ENCODE data around the gene PI4KA. TPM values are rescaled to one million over a fixed set of nuclear protein-coding genes. Genes with fewer than 3 reads are reported as not detected.

Gene PI4KA
- total and polyA plus RNA-seq, 2 experiments from 2014 or later, result 17.1 to 38.1 TPM

DNA sequence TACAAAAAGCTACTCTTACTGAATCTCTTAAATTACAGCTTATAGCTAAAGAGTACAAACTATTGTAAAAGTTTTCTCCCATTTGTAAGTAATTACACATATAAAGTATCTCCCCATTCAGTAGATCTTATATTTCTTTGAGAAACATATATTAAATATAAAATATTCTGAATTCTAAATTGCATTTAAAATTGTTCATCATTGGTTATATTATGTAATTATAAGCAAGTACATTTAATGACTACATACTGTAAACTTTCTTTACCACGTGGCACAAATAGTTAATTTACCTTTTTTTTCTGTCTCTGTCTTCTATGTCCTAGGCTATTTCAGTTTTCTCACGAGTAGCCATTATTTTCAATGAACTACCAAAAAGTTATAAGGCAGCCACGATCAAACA, 185.9 kb downstream of the PI4KA start:
- no peaks in the 10 kb centered on the region for H3K4me1 ChIP-seq (ENCODE audit: insufficient read depth)
- 0 out of 3 replicates have a peak, but pooled peaks cover under 1% of the 10 kb centered on the region for H3K9me3 Mint-ChIP-seq
- no peaks in the 10 kb centered on the region for H4K20me1 ChIP-seq (replicated peaks; ENCODE audit: insufficient read depth)
- H3K4me3 ChIP-seq, result no peak overlapping the region
- H3K36me3 ChIP-seq (ENCODE audit: insufficient read depth), result no peaks in the 10 kb centered on the region
- no peaks in the 10 kb centered on the region for H3K79me2 ChIP-seq (replicated peaks; ENCODE audit: insufficient read depth)
- no peak for TF ChIP-seq STAT1 (IDR thresholded peaks at IDR 0.05; ENCODE audit: unreplicated experiment)
- TF ChIP-seq, protein P1, sequence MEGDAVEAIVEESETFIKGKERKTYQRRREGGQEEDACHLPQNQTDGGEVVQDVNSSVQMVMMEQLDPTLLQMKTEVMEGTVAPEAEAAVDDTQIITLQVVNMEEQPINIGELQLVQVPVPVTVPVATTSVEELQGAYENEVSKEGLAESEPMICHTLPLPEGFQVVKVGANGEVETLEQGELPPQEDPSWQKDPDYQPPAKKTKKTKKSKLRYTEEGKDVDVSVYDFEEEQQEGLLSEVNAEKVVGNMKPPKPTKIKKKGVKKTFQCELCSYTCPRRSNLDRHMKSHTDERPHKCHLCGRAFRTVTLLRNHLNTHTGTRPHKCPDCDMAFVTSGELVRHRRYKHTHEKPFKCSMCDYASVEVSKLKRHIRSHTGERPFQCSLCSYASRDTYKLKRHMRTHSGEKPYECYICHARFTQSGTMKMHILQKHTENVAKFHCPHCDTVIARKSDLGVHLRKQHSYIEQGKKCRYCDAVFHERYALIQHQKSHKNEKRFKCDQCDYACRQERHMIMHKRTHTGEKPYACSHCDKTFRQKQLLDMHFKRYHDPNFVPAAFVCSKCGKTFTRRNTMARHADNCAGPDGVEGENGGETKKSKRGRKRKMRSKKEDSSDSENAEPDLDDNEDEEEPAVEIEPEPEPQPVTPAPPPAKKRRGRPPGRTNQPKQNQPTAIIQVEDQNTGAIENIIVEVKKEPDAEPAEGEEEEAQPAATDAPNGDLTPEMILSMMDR (conservative IDR thresholded peaks at IDR 0.05; ENCODE audit: low read depth in 2 of 2), result no peak
- TF ChIP-seq, protein P2, sequence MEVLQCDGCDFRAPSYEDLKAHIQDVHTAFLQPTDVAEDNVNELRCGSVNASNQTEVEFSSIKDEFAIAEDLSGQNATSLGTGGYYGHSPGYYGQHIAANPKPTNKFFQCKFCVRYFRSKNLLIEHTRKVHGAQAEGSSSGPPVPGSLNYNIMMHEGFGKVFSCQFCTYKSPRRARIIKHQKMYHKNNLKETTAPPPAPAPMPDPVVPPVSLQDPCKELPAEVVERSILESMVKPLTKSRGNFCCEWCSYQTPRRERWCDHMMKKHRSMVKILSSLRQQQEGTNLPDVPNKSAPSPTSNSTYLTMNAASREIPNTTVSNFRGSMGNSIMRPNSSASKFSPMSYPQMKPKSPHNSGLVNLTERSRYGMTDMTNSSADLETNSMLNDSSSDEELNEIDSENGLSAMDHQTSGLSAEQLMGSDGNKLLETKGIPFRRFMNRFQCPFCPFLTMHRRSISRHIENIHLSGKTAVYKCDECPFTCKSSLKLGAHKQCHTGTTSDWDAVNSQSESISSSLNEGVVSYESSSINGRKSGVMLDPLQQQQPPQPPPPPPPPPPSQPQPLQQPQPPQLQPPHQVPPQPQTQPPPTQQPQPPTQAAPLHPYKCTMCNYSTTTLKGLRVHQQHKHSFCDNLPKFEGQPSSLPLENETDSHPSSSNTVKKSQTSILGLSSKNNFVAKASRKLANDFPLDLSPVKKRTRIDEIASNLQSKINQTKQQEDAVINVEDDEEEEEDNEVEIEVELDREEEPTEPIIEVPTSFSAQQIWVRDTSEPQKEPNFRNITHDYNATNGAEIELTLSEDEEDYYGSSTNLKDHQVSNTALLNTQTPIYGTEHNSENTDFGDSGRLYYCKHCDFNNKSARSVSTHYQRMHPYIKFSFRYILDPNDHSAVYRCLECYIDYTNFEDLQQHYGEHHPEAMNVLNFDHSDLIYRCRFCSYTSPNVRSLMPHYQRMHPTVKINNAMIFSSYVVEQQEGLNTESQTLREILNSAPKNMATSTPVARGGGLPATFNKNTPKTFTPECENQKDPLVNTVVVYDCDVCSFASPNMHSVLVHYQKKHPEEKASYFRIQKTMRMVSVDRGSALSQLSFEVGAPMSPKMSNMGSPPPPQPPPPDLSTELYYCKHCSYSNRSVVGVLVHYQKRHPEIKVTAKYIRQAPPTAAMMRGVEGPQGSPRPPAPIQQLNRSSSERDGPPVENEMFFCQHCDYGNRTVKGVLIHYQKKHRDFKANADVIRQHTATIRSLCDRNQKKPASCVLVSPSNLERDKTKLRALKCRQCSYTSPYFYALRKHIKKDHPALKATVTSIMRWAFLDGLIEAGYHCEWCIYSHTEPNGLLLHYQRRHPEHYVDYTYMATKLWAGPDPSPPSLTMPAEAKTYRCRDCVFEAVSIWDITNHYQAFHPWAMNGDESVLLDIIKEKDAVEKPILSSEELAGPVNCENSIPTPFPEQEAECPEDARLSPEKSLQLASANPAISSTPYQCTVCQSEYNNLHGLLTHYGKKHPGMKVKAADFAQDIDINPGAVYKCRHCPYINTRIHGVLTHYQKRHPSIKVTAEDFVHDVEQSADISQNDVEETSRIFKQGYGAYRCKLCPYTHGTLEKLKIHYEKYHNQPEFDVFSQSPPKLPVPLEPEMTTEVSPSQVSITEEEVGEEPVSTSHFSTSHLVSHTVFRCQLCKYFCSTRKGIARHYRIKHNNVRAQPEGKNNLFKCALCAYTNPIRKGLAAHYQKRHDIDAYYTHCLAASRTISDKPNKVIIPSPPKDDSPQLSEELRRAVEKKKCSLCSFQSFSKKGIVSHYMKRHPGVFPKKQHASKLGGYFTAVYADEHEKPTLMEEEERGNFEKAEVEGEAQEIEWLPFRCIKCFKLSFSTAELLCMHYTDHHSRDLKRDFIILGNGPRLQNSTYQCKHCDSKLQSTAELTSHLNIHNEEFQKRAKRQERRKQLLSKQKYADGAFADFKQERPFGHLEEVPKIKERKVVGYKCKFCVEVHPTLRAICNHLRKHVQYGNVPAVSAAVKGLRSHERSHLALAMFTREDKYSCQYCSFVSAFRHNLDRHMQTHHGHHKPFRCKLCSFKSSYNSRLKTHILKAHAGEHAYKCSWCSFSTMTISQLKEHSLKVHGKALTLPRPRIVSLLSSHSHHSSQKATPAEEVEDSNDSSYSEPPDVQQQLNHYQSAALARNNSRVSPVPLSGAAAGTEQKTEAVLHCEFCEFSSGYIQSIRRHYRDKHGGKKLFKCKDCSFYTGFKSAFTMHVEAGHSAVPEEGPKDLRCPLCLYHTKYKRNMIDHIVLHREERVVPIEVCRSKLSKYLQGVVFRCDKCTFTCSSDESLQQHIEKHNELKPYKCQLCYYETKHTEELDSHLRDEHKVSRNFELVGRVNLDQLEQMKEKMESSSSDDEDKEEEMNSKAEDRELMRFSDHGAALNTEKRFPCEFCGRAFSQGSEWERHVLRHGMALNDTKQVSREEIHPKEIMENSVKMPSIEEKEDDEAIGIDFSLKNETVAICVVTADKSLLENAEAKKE (CRISPR knock-in tag; IDR thresholded peaks at IDR 0.05), result no peak
- TF ChIP-seq, protein P3, sequence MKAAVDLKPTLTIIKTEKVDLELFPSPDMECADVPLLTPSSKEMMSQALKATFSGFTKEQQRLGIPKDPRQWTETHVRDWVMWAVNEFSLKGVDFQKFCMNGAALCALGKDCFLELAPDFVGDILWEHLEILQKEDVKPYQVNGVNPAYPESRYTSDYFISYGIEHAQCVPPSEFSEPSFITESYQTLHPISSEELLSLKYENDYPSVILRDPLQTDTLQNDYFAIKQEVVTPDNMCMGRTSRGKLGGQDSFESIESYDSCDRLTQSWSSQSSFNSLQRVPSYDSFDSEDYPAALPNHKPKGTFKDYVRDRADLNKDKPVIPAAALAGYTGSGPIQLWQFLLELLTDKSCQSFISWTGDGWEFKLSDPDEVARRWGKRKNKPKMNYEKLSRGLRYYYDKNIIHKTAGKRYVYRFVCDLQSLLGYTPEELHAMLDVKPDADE (IDR thresholded peaks at IDR 0.05), result no peak
- TF ChIP-seq EZH2phosphoT487 (IDR thresholded peaks at IDR 0.05; ENCODE audit: unreplicated experiment), result no peak
- TF ChIP-seq EZH2 (IDR thresholded peaks at IDR 0.05; ENCODE audit: low read depth, unreplicated experiment), result no peak
- TF ChIP-seq, protein P4, sequence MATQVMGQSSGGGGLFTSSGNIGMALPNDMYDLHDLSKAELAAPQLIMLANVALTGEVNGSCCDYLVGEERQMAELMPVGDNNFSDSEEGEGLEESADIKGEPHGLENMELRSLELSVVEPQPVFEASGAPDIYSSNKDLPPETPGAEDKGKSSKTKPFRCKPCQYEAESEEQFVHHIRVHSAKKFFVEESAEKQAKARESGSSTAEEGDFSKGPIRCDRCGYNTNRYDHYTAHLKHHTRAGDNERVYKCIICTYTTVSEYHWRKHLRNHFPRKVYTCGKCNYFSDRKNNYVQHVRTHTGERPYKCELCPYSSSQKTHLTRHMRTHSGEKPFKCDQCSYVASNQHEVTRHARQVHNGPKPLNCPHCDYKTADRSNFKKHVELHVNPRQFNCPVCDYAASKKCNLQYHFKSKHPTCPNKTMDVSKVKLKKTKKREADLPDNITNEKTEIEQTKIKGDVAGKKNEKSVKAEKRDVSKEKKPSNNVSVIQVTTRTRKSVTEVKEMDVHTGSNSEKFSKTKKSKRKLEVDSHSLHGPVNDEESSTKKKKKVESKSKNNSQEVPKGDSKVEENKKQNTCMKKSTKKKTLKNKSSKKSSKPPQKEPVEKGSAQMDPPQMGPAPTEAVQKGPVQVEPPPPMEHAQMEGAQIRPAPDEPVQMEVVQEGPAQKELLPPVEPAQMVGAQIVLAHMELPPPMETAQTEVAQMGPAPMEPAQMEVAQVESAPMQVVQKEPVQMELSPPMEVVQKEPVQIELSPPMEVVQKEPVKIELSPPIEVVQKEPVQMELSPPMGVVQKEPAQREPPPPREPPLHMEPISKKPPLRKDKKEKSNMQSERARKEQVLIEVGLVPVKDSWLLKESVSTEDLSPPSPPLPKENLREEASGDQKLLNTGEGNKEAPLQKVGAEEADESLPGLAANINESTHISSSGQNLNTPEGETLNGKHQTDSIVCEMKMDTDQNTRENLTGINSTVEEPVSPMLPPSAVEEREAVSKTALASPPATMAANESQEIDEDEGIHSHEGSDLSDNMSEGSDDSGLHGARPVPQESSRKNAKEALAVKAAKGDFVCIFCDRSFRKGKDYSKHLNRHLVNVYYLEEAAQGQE (IDR thresholded peaks at IDR 0.05; ENCODE audit: unreplicated experiment), result no peak
- TF ChIP-seq ZNF331 (CRISPR knock-in tag; IDR thresholded peaks at IDR 0.05; ENCODE audit: low read depth), result no peak
- TF ChIP-seq NANOG (IDR thresholded peaks at IDR 0.05; ENCODE audit: borderline replicate concordance), result no peak
- TF ChIP-seq ZNF114 (CRISPR knock-in tag; IDR thresholded peaks at IDR 0.05), result no peak
- TF ChIP-seq CREB1 (CRISPR knock-in tag; IDR thresholded peaks at IDR 0.05; ENCODE audit: low read depth), result no peak
- no peak for TF ChIP-seq POLR2AphosphoS5 (IDR thresholded peaks at IDR 0.05; ENCODE audit: low read depth)
- no peak for TF ChIP-seq JUNB (IDR thresholded peaks at IDR 0.05; ENCODE audit: unreplicated experiment)
- H3K4me1 Mint-ChIP-seq, result no peaks in the 10 kb centered on the region
- ATAC-seq (no peak), DNase-seq (ENCODE audit: low spot score) (no peak)
- H3K4me3 Mint-ChIP-seq, result no peak overlapping the region
- H3K27ac ChIP-seq (ENCODE audit: low read depth), result no peak overlapping the region
- H3K36me3 Mint-ChIP-seq (ENCODE audit: low read depth), result no peaks in the 10 kb centered on the region
- H3K27me3 Mint-ChIP-seq (ENCODE audit: insufficient read depth, low read depth, poor library complexity), result no peaks in the 10 kb centered on the region
- H3K4me2 ChIP-seq, result no peak overlapping the region
- no peak overlapping the region for H3K27ac Mint-ChIP-seq
- no peak overlapping the region for H2AFZ ChIP-seq
- H3K9me2 ChIP-seq (ENCODE audit: insufficient read depth), result no peaks in the 10 kb centered on the region
- H3K27me3 ChIP-seq (ENCODE audit: insufficient read depth), result no peaks in the 10 kb centered on the region
- H3F3A ChIP-seq (replicated peaks; ENCODE audit: low read depth), result no peaks in the 10 kb centered on the region
